Transverse colon (tissue), 4 donors: ENCODE measurements around the gene GOSR1.

Experiments
- CTCF ChIP-seq, 5 experiments: fragments of 200-600 bp in 3 of 5; fragments of 450-650 bp in 2 of 5; sonication (generic) in 3 of 5; IDR thresholded peaks; 1 replicate in 2 of 5; 2 replicates in 3 of 5; pipeline ENCODE4 v1.5.1; 2016 to 2017; ENCODE audit warnings: antibody characterized with exemption in 5 of 5, inconsistent platforms in 3 of 5, mild to moderate bottlenecking in 2 of 5, moderate library complexity in 1 of 5
- POLR2AphosphoS5 ChIP-seq, 3 donors: sonication (generic); formaldehyde crosslinking; IDR thresholded peaks; one replicate each; pipeline ENCODE4 v1.6.1; 2016; ENCODE audit warnings: antibody characterized with exemption in 3 of 3

GRCh38 chr17:30483159-30483558, 6.0 kb downstream of the GOSR1 start:
- TF ChIP-seq CTCF (IDR thresholded peaks at IDR 0.05) (no peak), POLR2AphosphoS5 (IDR thresholded peaks at IDR 0.05) (no peak)
